Naive thymus-derived CD4-positive, alpha-beta T cell (primary cell): Measurements from ENCODE around the gene MAP2K1. TPM values are rescaled to one million over a fixed set of nuclear protein-coding genes. Genes with fewer than 3 reads are reported as not detected.
"Not testable (repeated sequence)": the region's sequence is repeated elsewhere in the genome, so short reads cannot be mapped to it uniquely, and the experiment has no call there.

Experiments used
- ATAC-seq: fragments of 150-1000 bp; cut with Tn5 transposase; 2 replicates; pipeline ENCODE4 v1.10.0; 2021; ENCODE audit warnings: mild to moderate bottlenecking, moderate library complexity
- CTCF ChIA-PET: fragments of 350-600 bp; sonication (Branson Sonifier 250); formaldehyde crosslinking; loops from one replicate; lab custom pipeline; 2021; ENCODE audit warnings: antibody characterized with exemption; lab: Charles Lee
- POLR2A ChIA-PET: fragments of 350-600 bp; sonication (Branson Sonifier 250); formaldehyde crosslinking; loops from one replicate; lab custom pipeline; 2021; ENCODE audit warnings: antibody characterized with exemption, inconsistent platforms; lab: Charles Lee
- DNase-seq, 9 donors: peaks; one replicate each; pipeline versions ENCODE4 v3.0.0 to v3.0.0-alpha.2; 2020 to 2022; ENCODE audit warnings: mixed read lengths in 1 of 9
- H3K27ac ChIP-seq: one replicate; pipeline ENCODE4 v1.7.0; 2013; ENCODE audit warnings: mild to moderate bottlenecking, low read depth, low read length, moderate library complexity
- H3K27me3 ChIP-seq, 2 donors: one replicate each; pipeline ENCODE4 v1.7.0; 2013; ENCODE audit warnings: low read length in 2 of 2, mild to moderate bottlenecking in 2 of 2, moderate library complexity in 2 of 2; ENCODE audit not compliant: control insufficient read depth in 2 of 2, insufficient read depth in 2 of 2
- H3K36me3 ChIP-seq, 3 experiments: 1 replicate in 2 of 3; 2 replicates in 1 of 3; pipeline ENCODE4 v1.7.0; 2013; ENCODE audit warnings: low read length in 3 of 3, mild to moderate bottlenecking in 3 of 3, moderate library complexity in 1 of 3; ENCODE audit not compliant: insufficient read depth in 3 of 3, control insufficient read depth in 2 of 3
- H3K4me1 ChIP-seq, 2 donors: one replicate each; pipeline ENCODE4 v1.7.0; 2013; ENCODE audit warnings: low read length in 2 of 2, mild to moderate bottlenecking in 2 of 2, moderate library complexity in 1 of 2; ENCODE audit not compliant: control insufficient read depth in 2 of 2, insufficient read depth in 2 of 2
- H3K4me3 ChIP-seq: 2 replicates; pipeline ENCODE4 v1.7.0; 2013; ENCODE audit warnings: mild to moderate bottlenecking, low read length
- H3K9me3 ChIP-seq, 3 experiments: 1 replicate in 2 of 3; 2 replicates in 1 of 3; pipeline ENCODE4 v1.7.0; 2013; ENCODE audit warnings: low read length in 3 of 3; ENCODE audit not compliant: control insufficient read depth in 2 of 3
- H3K27ac Mint-ChIP-seq, 9 donors: one replicate each; pipeline ENCODE4 v1.8.0; 2020 to 2022; ENCODE audit warnings: mixed read lengths in 9 of 9, mild to moderate bottlenecking in 8 of 9, moderate library complexity in 5 of 9, inconsistent platforms in 2 of 9
- H3K27me3 Mint-ChIP-seq, 5 donors: one replicate each; pipeline ENCODE4 v1.8.0; 2021 to 2022; ENCODE audit warnings: mixed read lengths in 5 of 5, mild to moderate bottlenecking in 1 of 5
- H3K36me3 Mint-ChIP-seq, 5 donors: one replicate each; pipeline ENCODE4 v1.8.0; 2020 to 2022; ENCODE audit warnings: mixed read lengths in 5 of 5, mild to moderate bottlenecking in 3 of 5, inconsistent platforms in 1 of 5
- H3K4me1 Mint-ChIP-seq, 7 donors: one replicate each; pipeline ENCODE4 v1.8.0; 2020 to 2022; ENCODE audit warnings: mixed read lengths in 7 of 7, mild to moderate bottlenecking in 3 of 7, inconsistent platforms in 1 of 7
- H3K4me3 Mint-ChIP-seq, 10 donors: one replicate each; pipeline ENCODE4 v1.8.0; 2020 to 2022; ENCODE audit warnings: mild to moderate bottlenecking in 10 of 10, mixed read lengths in 10 of 10, moderate library complexity in 6 of 10, inconsistent platforms in 2 of 10
- H3K9me3 Mint-ChIP-seq, 11 donors: one replicate each; pipeline ENCODE4 v1.8.0; 2020 to 2022; ENCODE audit warnings: mixed read lengths in 11 of 11, mild to moderate bottlenecking in 4 of 11, inconsistent platforms in 1 of 11, moderate library complexity in 1 of 11
- intact Hi-C, 2 donors: fragments of 100-400 bp; cut with micrococcal nuclease; formaldehyde crosslinking; loops; one replicate each; pipeline ENCODE4 v1.15.1; 2023
- polyA plus RNA-seq, 2 donors: library from polyadenylated mRNA; unstranded; fragments of 300-500 nt; fragmentation: Illumina TruSeq; gene quantifications; one replicate each; pipeline ENCODE4 v1.2.3, GENCODE V29; 2021
- total RNA-seq, 6 experiments: library from RNA in 5 of 6; stranded (reverse) in 5 of 6; gene quantifications; 1 replicate in 5 of 6; 2 replicates in 1 of 6; pipeline ENCODE4 v1.2.3 and lab custom pipeline; 2021 to 2026

The MAP2K1 gene
- total RNA-seq, result 10 to 100 TPM; 37.7 to 97.2 (median 47.5) TPM
- 10 to 100 TPM; 37.2 to 45.0 TPM for polyA plus RNA-seq
- 67.8 reads per million, percentile 77 among the genes with 10 or more reads in this experiment for total RNA-seq (lab: John Stamatoyannopoulos, UW)

- H3K9me3 Mint-ChIP-seq, result peaks cover 0 to 1% (median 0%) of the 10 kb centered on the region in 11 donors
- Histone ChIP-seq H3K9me3 (no peaks in the 10 kb centered on the region), H3K27ac (peak within 1 kb of the TSS; percentile 85), H3K27me3 (no peaks in the 10 kb centered on the region), H3K4me1 (peaks cover 33 to 39% of the 10 kb centered on the region in 2 donors), H3K36me3 (peaks cover 0 to 3% (median 0%) of the 10 kb centered on the region in 3 experiments), H3K4me3 (peak within 1 kb of the TSS; percentile 81)
- DNase-seq (peak; percentile 97 to 98 (median 98)), ATAC-seq (peak; percentile 97)
- no peaks in the 10 kb centered on the region for H3K27me3 Mint-ChIP-seq
- peak within 1 kb of the TSS; percentile 87 to 100 (median 98) for H3K4me3 Mint-ChIP-seq
- intact Hi-C loops, result loop anchor here (1.0 to 5.0 kb wide), 14 partner anchors 15 to 1668 kb away; partner anchors contain the start of genes DIS3L (in 2 of the 2), SNAPC5 (in 2 of the 2), TIPIN (in 2 of the 2) and AAGAB (in 1 of the 2)
- ChIA-PET POLR2A (interaction anchor here (0.6 to 6.0 kb wide), 13 partner anchors 15 to 118 kb away, joined by 3 to 71 read pairs (median 5); partner anchors contain the start of genes RPL4, SNAPC5 and ZWILCH), CTCF (interaction anchor here (0.6 to 5.7 kb wide), 6 partner anchors 16 to 117 kb away, joined by 3 to 62 read pairs (median 4); partner anchors contain the start of gene SNAPC5)
- peaks cover 0 to 20% (median 0%) of the 10 kb centered on the region in 5 donors for H3K36me3 Mint-ChIP-seq
- peak within 1 kb of the TSS; percentile 91 to 100 (median 99) for H3K27ac Mint-ChIP-seq
- H3K4me1 Mint-ChIP-seq, result peaks cover 42 to 61% (median 53%) of the 10 kb centered on the region in 7 donors
Measured at GRCh38 chr15:66386204-66387123, at the start of gene MAP2K1. Gene MAP2K1, plus strand, starts transcription at chr15:66386912. Its CDS starts 436 bp downstream, at chr15:66387348.

- H3K27ac Mint-ChIP-seq, H3K27ac ChIP-seq, H3K27me3 Mint-ChIP-seq, CTCF ChIA-PET, H3K4me3 ChIP-seq, intact Hi-C loops, H3K4me1 Mint-ChIP-seq, DNase-seq, H3K9me3 ChIP-seq, H3K27me3 ChIP-seq, H3K4me1 ChIP-seq, ATAC-seq, H3K9me3 Mint-ChIP-seq, H3K4me3 Mint-ChIP-seq: not testable (repeated sequence)
- POLR2A ChIA-PET, result interaction anchor here (0.7 kb wide), 1 partner anchor 150 kb away, joined by 4 read pairs; no protein-coding TSS in a partner anchor
- H3K36me3 ChIP-seq, result peaks cover 0 to 25% (median 4%) of the 10 kb centered on the region in 3 experiments
- H3K36me3 Mint-ChIP-seq, result peaks cover 0 to 32% (median 19%) of the 10 kb centered on the region in 5 donors
Measured at GRCh38 chr15:66348530-66348929, 38.2 kb upstream of the MAP2K1 start.

GRCh38 chr15:66356077-66356358 is 30.7 kb upstream of the MAP2K1 start:
- peak overlapping the region; percentile 92 to 100 (median 96) for H3K4me3 Mint-ChIP-seq
- H3K27ac Mint-ChIP-seq, result peak overlapping the region; percentile 90 to 98 (median 97)
- Histone ChIP-seq H3K4me1 (peaks cover 4 to 6% of the 10 kb centered on the region in 2 donors), H3K27ac (peak overlapping the region; percentile 82), H3K4me3 (peak overlapping the region; percentile 92), H3K36me3 (peaks cover 0 to 3% (median 0%) of the 10 kb centered on the region in 3 experiments), H3K27me3 (no peaks in the 10 kb centered on the region), H3K9me3 (no peaks in the 10 kb centered on the region)
- H3K27me3 Mint-ChIP-seq, result no peaks in the 10 kb centered on the region
- ChIA-PET CTCF (interaction anchor here (4.2 kb wide), 1 partner anchor 142 kb away, joined by 22 read pairs; the partner anchor contains the start of gene SNAPC5), POLR2A (interaction anchor here (1.0 to 1.5 kb wide), 4 partner anchors 30 to 149 kb away, joined by 3 to 4 read pairs (median 3); partner anchors contain the start of genes RPL4 and ZWILCH)
- H3K36me3 Mint-ChIP-seq, result peaks cover 0 to 11% (median 7%) of the 10 kb centered on the region in 5 donors
- intact Hi-C loops, result loop anchor here (1.0 to 2.0 kb wide), 11 partner anchors 12 to 1060 kb away; partner anchors contain the start of genes DIS3L (in 2 of the 2), MAP2K1 (in 2 of the 2), SNAPC5 (in 2 of the 2) and DPP8 (in 1 of the 2)
- ATAC-seq (no peak), DNase-seq (no peak)
- H3K4me1 Mint-ChIP-seq, result peaks cover 18 to 35% (median 26%) of the 10 kb centered on the region in 7 donors
- H3K9me3 Mint-ChIP-seq, result no peaks in the 10 kb centered on the region

GRCh38 chr15:66356359-66357236 is 30.1 kb upstream of the MAP2K1 start, which contains the start of gene TIPIN:
Gene TIPIN, minus strand, starts transcription at chr15:66356685. Its CDS starts 3,738 bp downstream, at chr15:66352947.
- H3K27ac ChIP-seq, result peak within 1 kb of the TSS; percentile 82
- peaks cover 4 to 6% of the 10 kb centered on the region in 2 donors for H3K4me1 ChIP-seq
- no peaks in the 10 kb centered on the region for H3K27me3 Mint-ChIP-seq
- peaks cover 0 to 10% (median 7%) of the 10 kb centered on the region in 5 donors for H3K36me3 Mint-ChIP-seq
- H3K9me3 ChIP-seq, result no peaks in the 10 kb centered on the region
- H3K4me1 Mint-ChIP-seq, result peaks cover 18 to 35% (median 26%) of the 10 kb centered on the region in 7 donors
- peak within 1 kb of the TSS; percentile 90 to 98 (median 97) for H3K27ac Mint-ChIP-seq
- ChIA-PET POLR2A (interaction anchor here (0.7 to 1.5 kb wide), 6 partner anchors 29 to 1070 kb away, joined by 3 to 5 read pairs (median 3); partner anchors contain the start of gene PARP16), CTCF (interaction anchor here (4.2 kb wide), 1 partner anchor 141 kb away, joined by 22 read pairs; the partner anchor contains the start of gene SNAPC5)
- ATAC-seq (peak; percentile 99), DNase-seq (peak; percentile 90 to 96 (median 95))
- H3K4me3 ChIP-seq, result peak within 1 kb of the TSS; percentile 92
- H3K36me3 ChIP-seq, result peaks cover 0 to 3% (median 0%) of the 10 kb centered on the region in 3 experiments
- peak within 1 kb of the TSS; percentile 92 to 100 (median 96) for H3K4me3 Mint-ChIP-seq
- H3K27me3 ChIP-seq, result no peaks in the 10 kb centered on the region
- H3K9me3 Mint-ChIP-seq, result no peaks in the 10 kb centered on the region
- intact Hi-C loops, result loop anchor here (1.0 to 2.0 kb wide), 11 partner anchors 12 to 1060 kb away; partner anchors contain the start of genes DIS3L (in 2 of the 2), MAP2K1 (in 2 of the 2), SNAPC5 (in 2 of the 2) and DPP8 (in 1 of the 2)

- ATAC-seq (no peak), DNase-seq (no peak)
- Histone ChIP-seq H3K27me3 (no peaks in the 10 kb centered on the region), H3K9me3 (no peaks in the 10 kb centered on the region), H3K36me3 (no peaks in the 10 kb centered on the region), H3K4me3 (no peak overlapping the region), H3K27ac (no peak overlapping the region), H3K4me1 (peaks cover 4 to 6% of the 10 kb centered on the region in 2 donors)
- CTCF ChIA-PET, result no interaction called here
- Mint-ChIP-seq H3K4me3 (no peak overlapping the region), H3K4me1 (peaks cover 11 to 20% (median 17%) of the 10 kb centered on the region in 7 donors), H3K36me3 (no peaks in the 10 kb centered on the region), H3K27ac (no peak overlapping the region), H3K27me3 (no peaks in the 10 kb centered on the region), H3K9me3 (no peaks in the 10 kb centered on the region)
- POLR2A ChIA-PET, result no interaction called here
- intact Hi-C loops, result no loop called here
Measured at GRCh38 chr15:66359740-66360139, 27.0 kb upstream of the MAP2K1 start.
